K562 (cell line): ENCODE data around the gene VWDE. TPM values are rescaled to one million over a fixed set of nuclear protein-coding genes. Genes with fewer than 3 reads are reported as not detected.
A peak's percentile ranks its signal among the peaks of the same experiment; 100 is the strongest.

Experiments used
- BHLHE40 ChIP-seq: IDR thresholded peaks from 2 replicates; pipeline ENCODE4 v1.6.1; 2011; ENCODE audit warnings: low read length, improper control_type of control experiment
- ELF1 ChIP-seq: fragments of 200-800 bp; sonication (Bioruptor generic); IDR thresholded peaks from 2 replicates; pipeline ENCODE4 v1.6.1; 2016; ENCODE audit warnings: missing genetic modification characterization, missing compliant biosample characterization
- LEF1 ChIP-seq: fragments of 450-650 bp; IDR thresholded peaks from 2 replicates; pipeline ENCODE4 v1.6.1; 2016; ENCODE audit warnings: mild to moderate bottlenecking
- MAX ChIP-seq: sonication (generic); formaldehyde crosslinking; IDR thresholded peaks from 2 replicates; pipeline ENCODE4 v1.9.0; 2022; ENCODE audit warnings: mild to moderate bottlenecking, missing genetic modification reagents
- MTA1 ChIP-seq: fragments of 450-650 bp; IDR thresholded peaks from 2 replicates; pipeline ENCODE4 v1.6.1; 2017; ENCODE audit warnings: borderline replicate concordance
- POLR2AphosphoS2 ChIP-seq: IDR thresholded peaks from 2 replicates; pipeline ENCODE4 v1.6.1; 2012; ENCODE audit warnings: low read length, improper control_type of control experiment
- POLR2B ChIP-seq: fragments of 450-650 bp; IDR thresholded peaks from 2 replicates; pipeline ENCODE4 v1.6.1; 2018; ENCODE audit warnings: low read depth; ENCODE audit not compliant: partially characterized antibody
- SPI1 ChIP-seq: IDR thresholded peaks from 2 replicates; pipeline ENCODE4 v1.6.1; 2011; ENCODE audit warnings: low read depth, low read length, control low read depth, borderline replicate concordance
- TFAP4 ChIP-seq: sonication (generic); formaldehyde crosslinking; IDR thresholded peaks from 2 replicates; pipeline ENCODE4 v1.8.0; 2022; ENCODE audit warnings: missing genetic modification reagents, mild to moderate bottlenecking, moderate library complexity, borderline replicate concordance
- U2AF2 ChIP-seq: fragments of 200-400 bp; formaldehyde crosslinking; optimal IDR thresholded peaks from 2 replicates; pipeline ENCODE3; 2017; ENCODE audit warnings: low read depth, mild to moderate bottlenecking, low read length
- ZFX ChIP-seq: sonication (generic); formaldehyde crosslinking; IDR thresholded peaks from 2 replicates; pipeline ENCODE4 v1.8.0; 2022; ENCODE audit warnings: mild to moderate bottlenecking, missing genetic modification reagents, moderate library complexity
- ZMIZ1 ChIP-seq, 2 experiments: fragments of 150-350 bp in 1 of 2; IDR thresholded peaks; 2 replicates each; pipeline ENCODE4 v1.6.1; 2012 to 2016; ENCODE audit warnings: low read depth in 2 of 2, low read length in 2 of 2, mild to moderate bottlenecking in 1 of 2, moderate library complexity in 1 of 2
- ZNF431 ChIP-seq: sonication (generic); formaldehyde crosslinking; IDR thresholded peaks from 2 replicates; pipeline ENCODE4 v1.8.0; 2022; ENCODE audit warnings: mild to moderate bottlenecking, missing genetic modification reagents
- polyA plus RNA-seq, 8 experiments: library from polyadenylated mRNA; depleted of rRNA in 4 of 8; stranded (reverse) in 5 of 8; unstranded in 3 of 8; fragments of >200 nt; fragmentation: Nextera tagmentation in 2 of 8; fragmentation: Illumina TruSeq in 1 of 8; extraction: Ambion mirVana in 2 of 8; extraction: Trizol in 1 of 8; gene quantifications; 2 replicates each; pipeline versions ENCODE4 v1.2.1 to v1.2.3, GENCODE V29; 2011 to 2014; ENCODE audit warnings: inconsistent platforms in 1 of 8, missing spikeins in 1 of 8
- total RNA-seq, 7 experiments: library from RNA; depleted of rRNA in 6 of 7; stranded (reverse); fragments of >200 nt in 6 of 7; fragmentation: Illumina TruSeq in 2 of 7; extraction: Trizol in 2 of 7; gene quantifications; 2 replicates each; pipeline versions ENCODE4 v1.2.1 to v1.2.3, GENCODE V29; 2011 to 2021; ENCODE audit warnings: low replicate concordance in 1 of 7
- TF ChIP-seq, protein P1 (sequence below): sonication (generic); formaldehyde crosslinking; IDR thresholded peaks from 2 replicates; pipeline ENCODE4 v1.8.0; 2023; ENCODE audit warnings: missing genetic modification reagents, mild to moderate bottlenecking, borderline replicate concordance

Gene VWDE
- total and polyA plus RNA-seq, 9 of the 15 experiments (the other 6 are each of a cell fraction or from before 2014, with no cell fraction given): 40.6 to 162 (median 95.2) TPM

DNA sequence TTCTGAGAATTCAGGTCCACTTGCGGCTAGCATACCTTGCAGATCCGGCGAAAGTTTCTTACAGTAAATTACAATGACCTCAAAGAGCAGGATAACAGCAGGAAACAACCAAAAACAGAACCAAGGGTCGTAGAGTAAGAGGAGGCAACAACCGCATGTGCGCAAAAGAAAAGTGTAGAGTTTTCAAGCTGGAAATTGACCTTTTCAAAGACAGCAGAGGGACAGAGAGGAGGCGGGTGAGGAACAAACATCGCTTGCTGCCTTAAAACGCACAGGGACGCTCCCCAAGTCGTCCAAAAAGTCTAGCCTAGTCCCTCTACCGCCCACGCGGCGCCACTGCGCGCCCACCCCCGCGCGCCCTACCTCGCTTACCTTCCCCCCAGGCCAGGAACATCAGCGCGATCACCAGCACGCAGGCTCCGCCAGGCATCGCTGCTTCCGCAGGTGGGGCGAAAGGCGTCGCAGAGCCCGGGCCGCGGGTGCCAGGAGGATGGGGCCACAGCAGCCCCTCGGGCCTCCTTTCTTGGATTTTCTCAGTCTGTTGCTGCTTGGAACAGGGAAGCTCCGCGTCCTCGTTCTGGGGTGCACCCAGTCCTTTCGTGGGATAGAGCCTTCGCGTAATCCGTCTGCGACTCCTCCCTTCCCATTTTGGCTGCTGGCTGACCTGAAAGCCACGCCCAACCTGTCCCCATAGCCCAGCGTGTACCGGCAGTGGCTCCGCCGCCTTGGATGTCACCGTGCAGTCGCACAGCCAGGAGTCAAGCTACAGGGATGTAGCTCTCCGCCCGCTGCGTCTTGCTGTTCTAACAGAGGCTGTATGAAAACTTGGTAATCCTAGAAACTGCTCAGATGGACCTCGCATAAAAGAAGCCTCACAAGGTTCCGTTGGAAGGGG is at the start of gene VWDE (continued):
- TF ChIP-seq, protein P1, sequence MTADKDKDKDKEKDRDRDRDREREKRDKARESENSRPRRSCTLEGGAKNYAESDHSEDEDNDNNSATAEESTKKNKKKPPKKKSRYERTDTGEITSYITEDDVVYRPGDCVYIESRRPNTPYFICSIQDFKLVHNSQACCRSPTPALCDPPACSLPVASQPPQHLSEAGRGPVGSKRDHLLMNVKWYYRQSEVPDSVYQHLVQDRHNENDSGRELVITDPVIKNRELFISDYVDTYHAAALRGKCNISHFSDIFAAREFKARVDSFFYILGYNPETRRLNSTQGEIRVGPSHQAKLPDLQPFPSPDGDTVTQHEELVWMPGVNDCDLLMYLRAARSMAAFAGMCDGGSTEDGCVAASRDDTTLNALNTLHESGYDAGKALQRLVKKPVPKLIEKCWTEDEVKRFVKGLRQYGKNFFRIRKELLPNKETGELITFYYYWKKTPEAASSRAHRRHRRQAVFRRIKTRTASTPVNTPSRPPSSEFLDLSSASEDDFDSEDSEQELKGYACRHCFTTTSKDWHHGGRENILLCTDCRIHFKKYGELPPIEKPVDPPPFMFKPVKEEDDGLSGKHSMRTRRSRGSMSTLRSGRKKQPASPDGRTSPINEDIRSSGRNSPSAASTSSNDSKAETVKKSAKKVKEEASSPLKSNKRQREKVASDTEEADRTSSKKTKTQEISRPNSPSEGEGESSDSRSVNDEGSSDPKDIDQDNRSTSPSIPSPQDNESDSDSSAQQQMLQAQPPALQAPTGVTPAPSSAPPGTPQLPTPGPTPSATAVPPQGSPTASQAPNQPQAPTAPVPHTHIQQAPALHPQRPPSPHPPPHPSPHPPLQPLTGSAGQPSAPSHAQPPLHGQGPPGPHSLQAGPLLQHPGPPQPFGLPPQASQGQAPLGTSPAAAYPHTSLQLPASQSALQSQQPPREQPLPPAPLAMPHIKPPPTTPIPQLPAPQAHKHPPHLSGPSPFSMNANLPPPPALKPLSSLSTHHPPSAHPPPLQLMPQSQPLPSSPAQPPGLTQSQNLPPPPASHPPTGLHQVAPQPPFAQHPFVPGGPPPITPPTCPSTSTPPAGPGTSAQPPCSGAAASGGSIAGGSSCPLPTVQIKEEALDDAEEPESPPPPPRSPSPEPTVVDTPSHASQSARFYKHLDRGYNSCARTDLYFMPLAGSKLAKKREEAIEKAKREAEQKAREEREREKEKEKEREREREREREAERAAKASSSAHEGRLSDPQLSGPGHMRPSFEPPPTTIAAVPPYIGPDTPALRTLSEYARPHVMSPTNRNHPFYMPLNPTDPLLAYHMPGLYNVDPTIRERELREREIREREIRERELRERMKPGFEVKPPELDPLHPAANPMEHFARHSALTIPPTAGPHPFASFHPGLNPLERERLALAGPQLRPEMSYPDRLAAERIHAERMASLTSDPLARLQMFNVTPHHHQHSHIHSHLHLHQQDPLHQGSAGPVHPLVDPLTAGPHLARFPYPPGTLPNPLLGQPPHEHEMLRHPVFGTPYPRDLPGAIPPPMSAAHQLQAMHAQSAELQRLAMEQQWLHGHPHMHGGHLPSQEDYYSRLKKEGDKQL (CRISPR knock-in tag): no peak
- TF ChIP-seq ZFX (CRISPR knock-in tag) (peak; percentile 69), ZNF431 (CRISPR knock-in tag) (0 out of 2 replicates have a peak, but pooled peaks have one; percentile 31), MAX (CRISPR knock-in tag) (peak; percentile 89), POLR2AphosphoS2 (0 out of 2 replicates have a peak, but pooled peaks have one; percentile 38), ZMIZ1 (IDR thresholded peaks at IDR 0.05; ENCODE audit: low read depth in 2 of 2, low read length in 2 of 2) (0 out of 4 replicates have a peak, but pooled peaks of 1 of the 2 experiments have one; percentile 8), ELF1 (peak; percentile 62; the same call in 1 of the 2 replicates), POLR2B (peak; percentile 69), BHLHE40 (peak; percentile 50; the same call in 1 of the 2 replicates), MTA1 (peak; percentile 97), LEF1 (peak; percentile 60), TFAP4 (CRISPR knock-in tag) (peak; percentile 88), U2AF2 (no peak), SPI1 (0 out of 2 replicates have a peak, but pooled peaks have one; percentile 16)
